IMR-90 (cell line): Measurements from ENCODE around the gene SECTM1. TPM values are rescaled to one million over a fixed set of nuclear protein-coding genes. Genes with fewer than 3 reads are reported as not detected.

Experiments
- ATAC-seq: fragments of 200-7000 bp; cut with Tn5 transposase; 2 replicates; pipeline ENCODE4 v1.9.1; 2020; ENCODE audit warnings: low read depth, mild to moderate bottlenecking, moderate library complexity
- BruUV-seq: library from RNA; stranded (reverse); fragments of 400-500 nt; replicated peaks from 2 replicates; lab custom pipeline; 2021; lab: Mats Ljungman, UMichigan
- CTCF ChIA-PET: fragments of 300-600 bp; formaldehyde crosslinking; extraction: SDS; loops from one replicate; lab custom pipeline; 2021; ENCODE audit warnings: antibody characterized with exemption; lab: Yijun Ruan, JAX
- POLR2A ChIA-PET: fragments of 300-600 bp; sonication (Branson Sonifier 250); formaldehyde crosslinking; loops from one replicate; lab custom pipeline; 2022; ENCODE audit warnings: antibody characterized with exemption; ENCODE audit not compliant: unreplicated experiment; lab: Charles Lee
- DNase-seq: peaks from one replicate; pipeline ENCODE4 v3.0.0; 2013
- H2AFZ ChIP-seq: replicated peaks from 2 replicates; pipeline ENCODE3; 2013; ENCODE audit warnings: low read length, mild to moderate bottlenecking; ENCODE audit not compliant: poor library complexity
- H2AK5ac ChIP-seq: 2 replicates; pipeline ENCODE4 v1.6.1; 2013; ENCODE audit warnings: low read depth, low read length, inconsistent platforms
- H2AK9ac ChIP-seq: replicated peaks from 2 replicates; pipeline ENCODE3; 2013; ENCODE audit warnings: mild to moderate bottlenecking, low read depth, low read length, moderate library complexity; ENCODE audit not compliant: poor library complexity
- H2BK120ac ChIP-seq: 2 replicates; pipeline ENCODE4 v1.6.1; 2013; ENCODE audit warnings: low read depth, low read length, inconsistent platforms
- H2BK15ac ChIP-seq: 3 replicates; pipeline ENCODE4 v1.6.1; 2013; ENCODE audit warnings: low read depth, low read length, inconsistent platforms
- H2BK20ac ChIP-seq: 2 replicates; pipeline ENCODE4 v1.6.1; 2013; ENCODE audit warnings: low read depth, mild to moderate bottlenecking, inconsistent platforms, low read length, moderate library complexity
- H2BK5ac ChIP-seq: 2 replicates; pipeline ENCODE4 v1.6.1; 2013; ENCODE audit warnings: mild to moderate bottlenecking, low read depth, low read length, inconsistent platforms; ENCODE audit not compliant: poor library complexity, severe bottlenecking
- H3K14ac ChIP-seq: replicated peaks from 2 replicates; pipeline ENCODE4 v1.6.1; 2013; ENCODE audit warnings: low read depth, low read length, inconsistent platforms
- H3K18ac ChIP-seq: 2 replicates; pipeline ENCODE4 v1.6.1; 2013; ENCODE audit warnings: low read depth, low read length, control low read depth
- H3K23ac ChIP-seq: 2 replicates; pipeline ENCODE4 v1.6.1; 2013; ENCODE audit warnings: low read depth, low read length, inconsistent platforms
- H3K27ac ChIP-seq: 2 replicates; pipeline ENCODE4 v1.5.1; 2013; ENCODE audit warnings: mild to moderate bottlenecking, control low read depth, low read length; ENCODE audit not compliant: insufficient read depth
- H3K27me3 ChIP-seq: 2 replicates; pipeline ENCODE4 v1.6.1; 2013; ENCODE audit warnings: low read length; ENCODE audit not compliant: control insufficient read depth, insufficient read depth
- H3K36me3 ChIP-seq: 2 replicates; pipeline ENCODE4 v1.6.1; 2013; ENCODE audit warnings: low read length, mixed read lengths; ENCODE audit not compliant: control insufficient read depth, insufficient read depth
- H3K4ac ChIP-seq: 2 replicates; pipeline ENCODE4 v1.6.1; 2013; ENCODE audit warnings: low read depth, low read length, inconsistent platforms
- H3K4me1 ChIP-seq: 2 replicates; pipeline ENCODE4 v1.6.1; 2013; ENCODE audit warnings: low read length, mixed read lengths; ENCODE audit not compliant: control insufficient read depth, insufficient read depth
- H3K4me2 ChIP-seq: 2 replicates; pipeline ENCODE4 v1.6.1; 2013; ENCODE audit warnings: low read depth, mild to moderate bottlenecking, control low read depth, low read length, moderate library complexity
- H3K4me3 ChIP-seq: 2 replicates; pipeline ENCODE4 v1.5.1; 2013; ENCODE audit warnings: low read depth, mild to moderate bottlenecking, control low read depth, low read length, moderate library complexity; ENCODE audit not compliant: insufficient read depth
- H3K56ac ChIP-seq: 2 replicates; pipeline ENCODE4 v1.6.1; 2013; ENCODE audit warnings: low read length, inconsistent platforms; ENCODE audit not compliant: insufficient read depth; ENCODE audit errors: extremely low read depth
- H3K79me1 ChIP-seq, 2 experiments: 2 replicates each; pipeline ENCODE4 v1.6.1; 2013; ENCODE audit warnings: low read length in 2 of 2, inconsistent platforms in 1 of 2, low read depth in 1 of 2
- H3K9ac ChIP-seq: 2 replicates; pipeline ENCODE4 v1.6.1; 2013; ENCODE audit warnings: low read depth, low read length, control low read depth
- H3K9me1 ChIP-seq: 2 replicates; pipeline ENCODE4 v1.6.1; 2013; ENCODE audit warnings: low read length, inconsistent platforms; ENCODE audit not compliant: insufficient read depth
- H3K9me3 ChIP-seq: 2 replicates; pipeline ENCODE4 v1.6.1; 2013; ENCODE audit warnings: low read length; ENCODE audit not compliant: control insufficient read depth, insufficient read depth
- H4K20me1 ChIP-seq: 2 replicates; pipeline ENCODE4 v1.6.1; 2013; ENCODE audit warnings: low read length, inconsistent platforms; ENCODE audit not compliant: insufficient read depth
- H4K5ac ChIP-seq: 2 replicates; pipeline ENCODE4 v1.6.1; 2013; ENCODE audit warnings: mild to moderate bottlenecking, low read depth, low read length, control low read depth
- H4K8ac ChIP-seq, 2 experiments: 2 replicates each; pipeline ENCODE4 v1.6.1; 2013; ENCODE audit warnings: low read depth in 2 of 2, low read length in 2 of 2, control low read depth in 1 of 2, inconsistent platforms in 1 of 2
- H4K91ac ChIP-seq: 2 replicates; pipeline ENCODE4 v1.6.1; 2013; ENCODE audit warnings: low read depth, low read length, inconsistent platforms; ENCODE audit not compliant: insufficient read depth
- BHLHE40 ChIP-seq: fragments of 150-350 bp; IDR thresholded peaks from 2 replicates; pipeline ENCODE4 v1.6.1; 2016; ENCODE audit warnings: mild to moderate bottlenecking, low read depth, low read length
- CEBPB ChIP-seq: IDR thresholded peaks from 2 replicates; pipeline ENCODE4 v1.6.1; 2012; ENCODE audit warnings: low read depth, low read length, improper control_type of control experiment
- CHD1 ChIP-seq: IDR thresholded peaks from 2 replicates; pipeline ENCODE4 v1.6.1; 2012; ENCODE audit warnings: low read depth, low read length, improper control_type of control experiment
- ELK1 ChIP-seq: fragments of 150-350 bp; IDR thresholded peaks from 2 replicates; pipeline ENCODE4 v1.6.1; 2016; ENCODE audit warnings: low read depth, mild to moderate bottlenecking, low read length, moderate library complexity, borderline replicate concordance
- FOS ChIP-seq: fragments of 150-350 bp; IDR thresholded peaks from 2 replicates; pipeline ENCODE4 v1.6.1; 2016; ENCODE audit warnings: low read depth, low read length
- MAFK ChIP-seq: IDR thresholded peaks from 2 replicates; pipeline ENCODE4 v1.6.1; 2012; ENCODE audit warnings: low read depth, low read length, improper control_type of control experiment
- MAZ ChIP-seq: IDR thresholded peaks from 2 replicates; pipeline ENCODE4 v1.6.1; 2012; ENCODE audit warnings: low read depth, mild to moderate bottlenecking, low read length, improper control_type of control experiment, moderate library complexity, borderline replicate concordance
- MXI1 ChIP-seq: IDR thresholded peaks from 2 replicates; pipeline ENCODE4 v1.6.1; 2012; ENCODE audit warnings: low read depth, mild to moderate bottlenecking, low read length, moderate library complexity, borderline replicate concordance
- NFE2L2 ChIP-seq: fragments of 150-350 bp; IDR thresholded peaks from 2 replicates; pipeline ENCODE4 v1.6.1; 2016; ENCODE audit warnings: low read depth, mild to moderate bottlenecking, low read length
- POLR2A ChIP-seq: IDR thresholded peaks from 2 replicates; pipeline ENCODE4 v1.6.1; 2012; ENCODE audit warnings: mild to moderate bottlenecking, low read depth, low read length
- RAD21 ChIP-seq: IDR thresholded peaks from 2 replicates; pipeline ENCODE4 v1.6.1; 2012; ENCODE audit warnings: low read length, improper control_type of control experiment
- RCOR1 ChIP-seq: IDR thresholded peaks from 2 replicates; pipeline ENCODE4 v1.6.1; 2012; ENCODE audit warnings: mild to moderate bottlenecking, low read length, improper control_type of control experiment; ENCODE audit not compliant: insufficient replicate concordance
- RFX5 ChIP-seq: IDR thresholded peaks from 2 replicates; pipeline ENCODE4 v1.8.0; 2012; ENCODE audit warnings: low read depth, mild to moderate bottlenecking, low read length, moderate library complexity
- SMC3 ChIP-seq: fragments of 150-350 bp; IDR thresholded peaks from 2 replicates; pipeline ENCODE4 v1.6.1; 2016; ENCODE audit warnings: low read depth, mild to moderate bottlenecking, antibody characterized with exemption, low read length, moderate library complexity
- WGBS, 2 experiments: methylation state at CpG; one replicate each; pipeline versions ENCODE4 v1.1.5 to v1.1.7; 2013; ENCODE audit warnings: missing lambda C conversion rate in 2 of 2; ENCODE audit not compliant: insufficient read length in 1 of 2; ENCODE audit errors: extremely low coverage in 2 of 2; 5-methylcytosine and 5-hydroxymethylcytosine counted together
- dilution Hi-C: fragments of 300-500 bp; cut with HindIII; formaldehyde crosslinking; loops from one replicate; pipeline ENCODE4 v1.14.3; 2018; ENCODE audit warnings: low sequenced_read_pairs; ENCODE audit not compliant: unreplicated experiment
- in situ Hi-C: fragments of 300-500 bp; cut with MboI; formaldehyde crosslinking; loops from 3 replicates; pipeline ENCODE4 v1.14.3; 2019; ENCODE audit warnings: low sequenced_read_pairs, inconsistent platforms, mixed read lengths
- intact Hi-C: fragments of 100-400 bp; cut with micrococcal nuclease; formaldehyde crosslinking; loops from 2 replicates; pipeline ENCODE4 v1.10.0; 2022
- polyA plus RNA-seq, 3 experiments: library from polyadenylated mRNA; depleted of rRNA; stranded (reverse); fragments of >200 nt; gene quantifications; 2 replicates each; pipeline ENCODE4 v1.2.3, GENCODE V29; 2012; ENCODE audit warnings: low replicate concordance in 1 of 3
- total RNA-seq: library from RNA; depleted of rRNA; stranded (reverse); fragments of >200 nt; gene quantifications from 2 replicates; pipeline ENCODE4 v1.2.3, GENCODE V29; 2012
- TF ChIP-seq, protein P1 (sequence below): conservative IDR thresholded peaks from 2 replicates; pipeline ENCODE4 v1.5.1; 2012; ENCODE audit warnings: mild to moderate bottlenecking, low read depth, low read length, improper control_type of control experiment
- TF ChIP-seq, protein P2 (sequence below): fragments of 150-350 bp; IDR thresholded peaks from 2 replicates; pipeline ENCODE4 v1.6.1; 2017; ENCODE audit warnings: mild to moderate bottlenecking, antibody characterized with exemption, low read length, low read depth

SECTM1 gene
- total and polyA plus RNA-seq, 2 of the 4 experiments (the other 2 are of a cell fraction) = 2.3 to 4.4 TPM

GRCh38 chr17:82328994-82329507, 4.5 kb downstream of the SECTM1 start:
- Histone ChIP-seq H3K36me3 (no peaks in the 10 kb centered on the region), H3K14ac (no peak overlapping the region), H3K56ac (no peak overlapping the region), H4K20me1 (no peaks in the 10 kb centered on the region), H3K9me1 (no peaks in the 10 kb centered on the region), H3K4me2 (no peak overlapping the region), H3K4ac (no peak overlapping the region), H2AFZ (no peak overlapping the region), H3K23ac (no peak overlapping the region), H3K9ac (no peak overlapping the region), H4K5ac (no peak overlapping the region), H3K18ac (no peak overlapping the region), H3K4me1 (peaks cover 14% of the 10 kb centered on the region), H3K9me3 (no peaks in the 10 kb centered on the region), H3K27me3 (peaks cover 10% of the 10 kb centered on the region), H2BK15ac (no peak overlapping the region), H4K8ac (no peak overlapping the region), H2AK9ac (peak overlapping the region; percentile 69), H2BK120ac (no peak overlapping the region), H2AK5ac (no peak overlapping the region), H4K91ac (no peak overlapping the region), H3K79me1 (0 out of 4 replicates have a peak, but pooled peaks cover 0 to 3% of the 10 kb centered on the region in 2 experiments), H2BK20ac (no peak overlapping the region), H2BK5ac (no peak overlapping the region), H3K4me3 (no peak overlapping the region), H3K27ac (no peak overlapping the region)
- POLR2A ChIA-PET = no interaction called here
- no peak for TF ChIP-seq POLR2A
- TF ChIP-seq BHLHE40 = no peak
- no peak for TF ChIP-seq ELK1
- TF ChIP-seq CEBPB = no peak
- TF ChIP-seq FOS = no peak
- TF ChIP-seq, protein P1, sequence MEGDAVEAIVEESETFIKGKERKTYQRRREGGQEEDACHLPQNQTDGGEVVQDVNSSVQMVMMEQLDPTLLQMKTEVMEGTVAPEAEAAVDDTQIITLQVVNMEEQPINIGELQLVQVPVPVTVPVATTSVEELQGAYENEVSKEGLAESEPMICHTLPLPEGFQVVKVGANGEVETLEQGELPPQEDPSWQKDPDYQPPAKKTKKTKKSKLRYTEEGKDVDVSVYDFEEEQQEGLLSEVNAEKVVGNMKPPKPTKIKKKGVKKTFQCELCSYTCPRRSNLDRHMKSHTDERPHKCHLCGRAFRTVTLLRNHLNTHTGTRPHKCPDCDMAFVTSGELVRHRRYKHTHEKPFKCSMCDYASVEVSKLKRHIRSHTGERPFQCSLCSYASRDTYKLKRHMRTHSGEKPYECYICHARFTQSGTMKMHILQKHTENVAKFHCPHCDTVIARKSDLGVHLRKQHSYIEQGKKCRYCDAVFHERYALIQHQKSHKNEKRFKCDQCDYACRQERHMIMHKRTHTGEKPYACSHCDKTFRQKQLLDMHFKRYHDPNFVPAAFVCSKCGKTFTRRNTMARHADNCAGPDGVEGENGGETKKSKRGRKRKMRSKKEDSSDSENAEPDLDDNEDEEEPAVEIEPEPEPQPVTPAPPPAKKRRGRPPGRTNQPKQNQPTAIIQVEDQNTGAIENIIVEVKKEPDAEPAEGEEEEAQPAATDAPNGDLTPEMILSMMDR = no peak
- no peak for TF ChIP-seq NFE2L2
- no peak for TF ChIP-seq MXI1
- no peak for TF ChIP-seq MAZ
- TF ChIP-seq SMC3 = no peak
- no peak for TF ChIP-seq RCOR1
- TF ChIP-seq RFX5 = no peak
- no peak for TF ChIP-seq RAD21
- TF ChIP-seq, protein P2, sequence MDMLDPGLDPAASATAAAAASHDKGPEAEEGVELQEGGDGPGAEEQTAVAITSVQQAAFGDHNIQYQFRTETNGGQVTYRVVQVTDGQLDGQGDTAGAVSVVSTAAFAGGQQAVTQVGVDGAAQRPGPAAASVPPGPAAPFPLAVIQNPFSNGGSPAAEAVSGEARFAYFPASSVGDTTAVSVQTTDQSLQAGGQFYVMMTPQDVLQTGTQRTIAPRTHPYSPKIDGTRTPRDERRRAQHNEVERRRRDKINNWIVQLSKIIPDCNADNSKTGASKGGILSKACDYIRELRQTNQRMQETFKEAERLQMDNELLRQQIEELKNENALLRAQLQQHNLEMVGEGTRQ = no peak
- TF ChIP-seq MAFK = no peak
- TF ChIP-seq CHD1 = no peak
- no TSS peak for BruUV-seq
- dilution Hi-C loops (no loop called here), intact Hi-C loops (loop anchor here (10.0 kb wide), 1 partner anchor 294 kb away; the partner anchor contains the start of genes DCXR and RAC3), in situ Hi-C loops (no loop called here)
- CTCF ChIA-PET = no interaction called here
- 87% methylated on average over 7 of the region's 15 CpGs; no CpG with 5 or more reads in 1 of the 2 experiments for WGBS, 2 experiments
- DNase-seq (no peak), ATAC-seq (no peak)
